Measurements from ENCODE around the gene SUGCT. TPM values are rescaled to one million over a fixed set of nuclear protein-coding genes. Genes with fewer than 3 reads are reported as not detected.

Gene SUGCT
- total RNA-seq, 2 experiments from 2014 or later = not detected

DNA sequence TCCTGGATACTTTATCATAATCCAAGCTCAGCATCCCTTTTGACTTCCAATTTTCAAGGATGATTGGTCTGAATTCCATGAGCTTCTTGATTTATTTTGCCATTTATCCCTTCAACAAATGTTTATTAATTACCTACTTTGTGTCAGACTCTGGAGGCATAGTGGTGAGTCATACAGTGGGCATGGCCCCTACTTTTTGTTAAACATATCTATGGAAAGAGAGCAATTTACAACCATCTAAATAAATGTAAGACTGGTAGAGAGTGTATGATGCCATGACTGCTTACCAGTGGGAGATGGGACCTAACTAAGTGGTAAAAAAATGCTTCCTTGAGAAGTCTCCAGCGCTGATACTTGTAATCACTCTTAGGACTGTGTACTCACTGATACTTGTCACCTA, 286.6 kb downstream of the SUGCT start:
- H3K36me3 ChIP-seq (ENCODE audit: insufficient read depth, low read length) = no peaks in the 10 kb centered on the region
- H3K79me2 ChIP-seq (ENCODE audit: insufficient read depth, low read depth, low read length) = no peaks in the 10 kb centered on the region
- CTCF ChIA-PET (ENCODE audit: unreplicated experiment) = no interaction called here
- POLR2A ChIA-PET = interaction anchor here (0.6 kb wide), 1 partner anchor 95 kb away, joined by 3 read pairs; no protein-coding TSS in a partner anchor
- no peak overlapping the region for H3K27ac ChIP-seq (ENCODE audit: low read depth, low read length, poor library complexity, severe bottlenecking)
- no peaks in the 10 kb centered on the region for H3K4me1 ChIP-seq (ENCODE audit: insufficient read depth, low read length, poor library complexity, severe bottlenecking)
- no peak for TF ChIP-seq EZH2phosphoT487 (IDR thresholded peaks at IDR 0.05; ENCODE audit: borderline replicate concordance, low read depth, low read length)
- TF ChIP-seq CTCF (conservative IDR thresholded peaks at IDR 0.05; ENCODE audit: low read length) = no peak
- intact Hi-C loops (cut with micrococcal nuclease; ENCODE audit: unreplicated experiment) = no loop called here
- no TSS peak for BruUV-seq (replicated peaks)
- no peak overlapping the region for H3K4me2 ChIP-seq (ENCODE audit: low read length)
- no peak overlapping the region for H3K4me3 ChIP-seq (ENCODE audit: low read depth, low read length, poor library complexity, severe bottlenecking)
- H4K20me1 ChIP-seq (ENCODE audit: insufficient read depth, low read length) = no peaks in the 10 kb centered on the region
- no peak overlapping the region for H2AFZ ChIP-seq (ENCODE audit: low read length)
- H3K9me2 ChIP-seq (ENCODE audit: insufficient read depth, low read length) = no peaks in the 10 kb centered on the region
- no peaks in the 10 kb centered on the region for H3K9me3 ChIP-seq (ENCODE audit: low read length)
- no peak for DNase-seq (ENCODE audit: low spot score)

DNA sequence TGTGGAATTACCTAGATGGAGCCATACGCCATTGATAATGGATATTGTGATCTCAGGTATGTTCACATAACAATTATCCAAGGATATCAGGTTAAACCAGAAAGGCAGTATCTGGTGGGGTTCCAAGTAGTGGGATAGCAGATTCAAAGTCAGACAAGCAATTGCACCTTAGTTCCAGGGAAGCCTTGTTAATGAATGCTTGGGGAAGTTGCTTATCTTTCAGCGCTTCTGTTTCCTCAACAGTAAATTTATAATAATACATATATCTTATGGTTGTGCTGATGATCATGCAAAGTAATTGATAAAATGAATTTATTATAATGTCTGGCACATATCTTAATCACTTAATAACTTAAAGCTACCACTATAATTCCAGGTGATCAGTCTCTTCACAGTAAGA, 290.9 kb downstream of the SUGCT start:
- no peak overlapping the region for H3K4me2 ChIP-seq (ENCODE audit: low read length)
- no peaks in the 10 kb centered on the region for H3K79me2 ChIP-seq (ENCODE audit: insufficient read depth, low read depth, low read length)
- H3K9me3 ChIP-seq (ENCODE audit: low read length) = no peaks in the 10 kb centered on the region
- no TSS peak for BruUV-seq (replicated peaks)
- H4K20me1 ChIP-seq (ENCODE audit: insufficient read depth, low read length) = no peaks in the 10 kb centered on the region
- DNase-seq (ENCODE audit: low spot score) = no peak
- H3K36me3 ChIP-seq (ENCODE audit: insufficient read depth, low read length) = no peaks in the 10 kb centered on the region
- no peak overlapping the region for H2AFZ ChIP-seq (ENCODE audit: low read length)
- CTCF ChIA-PET (ENCODE audit: unreplicated experiment) = no interaction called here
- no peak overlapping the region for H3K4me3 ChIP-seq (ENCODE audit: low read depth, low read length, poor library complexity, severe bottlenecking)
- H3K9me2 ChIP-seq (ENCODE audit: insufficient read depth, low read length) = no peaks in the 10 kb centered on the region
- no peak for TF ChIP-seq CTCF (conservative IDR thresholded peaks at IDR 0.05; ENCODE audit: low read length)
- no peak for TF ChIP-seq EZH2phosphoT487 (IDR thresholded peaks at IDR 0.05; ENCODE audit: borderline replicate concordance, low read depth, low read length)
- H3K27ac ChIP-seq (ENCODE audit: low read depth, low read length, poor library complexity, severe bottlenecking) = no peak overlapping the region
- intact Hi-C loops (cut with micrococcal nuclease; ENCODE audit: unreplicated experiment) = no loop called here
- H3K4me1 ChIP-seq (ENCODE audit: insufficient read depth, low read length, poor library complexity, severe bottlenecking) = no peaks in the 10 kb centered on the region
- POLR2A ChIA-PET = no interaction called here

DNA sequence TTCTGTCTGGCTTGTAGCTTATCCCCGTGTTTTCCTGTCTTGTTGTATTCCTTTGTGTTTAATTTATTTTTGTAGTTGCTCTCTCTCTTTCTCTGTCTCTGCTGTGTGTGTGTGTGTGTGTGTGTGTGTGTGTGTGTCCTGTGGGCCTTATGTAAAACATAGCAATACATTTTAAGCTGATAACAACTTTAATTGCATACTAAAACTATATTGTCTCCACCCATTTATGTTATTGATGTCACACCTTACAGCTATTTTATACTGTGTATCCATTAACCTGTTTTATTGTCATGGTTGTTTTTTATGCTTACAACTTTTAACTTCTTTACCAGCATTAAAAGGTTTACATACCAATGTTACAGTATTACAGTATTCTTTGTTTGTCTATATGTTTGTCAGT, 293.6 kb downstream of the SUGCT start:
- ChIA-PET POLR2A (interaction anchor here (0.6 kb wide), 1 partner anchor 1143 kb away, joined by 3 read pairs; no protein-coding TSS in a partner anchor), CTCF (ENCODE audit: unreplicated experiment) (no interaction called here)
- Histone ChIP-seq H3K79me2 (ENCODE audit: insufficient read depth, low read depth, low read length) (no peaks in the 10 kb centered on the region), H3K4me2 (ENCODE audit: low read length) (no peak overlapping the region), H3K9me3 (ENCODE audit: low read length) (no peaks in the 10 kb centered on the region), H3K27ac (ENCODE audit: low read depth, low read length, poor library complexity, severe bottlenecking) (no peak overlapping the region), H3K9me2 (ENCODE audit: insufficient read depth, low read length) (no peaks in the 10 kb centered on the region), H4K20me1 (ENCODE audit: insufficient read depth, low read length) (no peaks in the 10 kb centered on the region), H3K4me3 (ENCODE audit: low read depth, low read length, poor library complexity, severe bottlenecking) (no peak overlapping the region), H2AFZ (ENCODE audit: low read length) (no peak overlapping the region), H3K36me3 (ENCODE audit: insufficient read depth, low read length) (no peaks in the 10 kb centered on the region), H3K4me1 (ENCODE audit: insufficient read depth, low read length, poor library complexity, severe bottlenecking) (no peaks in the 10 kb centered on the region)
- intact Hi-C loops (cut with micrococcal nuclease; ENCODE audit: unreplicated experiment) = no loop called here
- no peak for DNase-seq (ENCODE audit: low spot score)
- BruUV-seq (replicated peaks) = no TSS peak
- TF ChIP-seq EZH2phosphoT487 (IDR thresholded peaks at IDR 0.05; ENCODE audit: borderline replicate concordance, low read depth, low read length) (no peak), CTCF (conservative IDR thresholded peaks at IDR 0.05; ENCODE audit: low read length) (no peak)

Data from OCI-LY7 (cell line).